Measurements from ENCODE around the gene TNFRSF8. TPM values are rescaled to one million over a fixed set of nuclear protein-coding genes. Genes with fewer than 3 reads are reported as not detected.

TNFRSF8 gene
- total and polyA plus RNA-seq, 2 donors (not counting 1 experiment from before 2014, with no cell fraction given), result 0.05 TPM; not detected in 1

- peak in 1 of 2 donors; percentile 74 for DNase-seq (ENCODE audit: low read depth in 2 of 2)
- no peak overlapping the region for H2AFZ ChIP-seq (ENCODE audit: low read length)
- no peak overlapping the region for H3K9ac ChIP-seq (ENCODE audit: insufficient read depth, low read length)
- no peaks in the 10 kb centered on the region for H4K20me1 ChIP-seq (ENCODE audit: control insufficient read depth, extremely low read depth, insufficient read depth, low read length)
- H3K4me2 ChIP-seq (ENCODE audit: extremely low read depth, insufficient read depth, low read length), result no peak overlapping the region
- no peaks in the 10 kb centered on the region for H3K9me3 ChIP-seq (ENCODE audit: control insufficient read depth, insufficient read depth, low read depth, low read length)
- no peak overlapping the region for H3K4me3 ChIP-seq (replicated peaks in 1 of 4; ENCODE audit: control extremely low read depth in 1 of 4, insufficient read depth in 1 of 4, low read depth in 3 of 4, low read length in 4 of 4)
- no peak for TF ChIP-seq EZH2 (IDR thresholded peaks at IDR 0.05; ENCODE audit: low read length, missing control alignments)
- no peak for TF ChIP-seq CTCF (conservative IDR thresholded peaks at IDR 0.05 in 1 of 2, IDR thresholded peaks at IDR 0.05 in 1 of 2; ENCODE audit: low read depth in 1 of 2, low read length in 2 of 2)
- peaks cover 6% of the 10 kb centered on the region for H3K4me1 ChIP-seq (ENCODE audit: control insufficient read depth, extremely low read depth, insufficient read depth, low read length)
- H3K27me3 ChIP-seq (ENCODE audit: control insufficient read depth, insufficient read depth, low read length), result no peaks in the 10 kb centered on the region
- no peak overlapping the region for H3K27ac ChIP-seq (ENCODE audit: insufficient read depth, low read length)
- H3K79me2 ChIP-seq (ENCODE audit: control insufficient read depth, insufficient read depth, low read length), result no peaks in the 10 kb centered on the region
- no peaks in the 10 kb centered on the region for H3K36me3 ChIP-seq (ENCODE audit: control insufficient read depth, insufficient read depth, low read length)
Observed at GRCh38 chr1:12138196-12139168, 75.4 kb downstream of the TNFRSF8 start.

- Histone ChIP-seq H3K4me2 (ENCODE audit: extremely low read depth, insufficient read depth, low read length) (no peak overlapping the region), H3K27me3 (ENCODE audit: control insufficient read depth, insufficient read depth, low read length) (no peaks in the 10 kb centered on the region)
Observed at GRCh38 chr1:12140016-12140415, 76.9 kb downstream of the TNFRSF8 start.

GRCh38 chr1:12140515-12141162 is 77.5 kb downstream of the TNFRSF8 start:
- no peaks in the 10 kb centered on the region for H3K27me3 ChIP-seq (ENCODE audit: control insufficient read depth, insufficient read depth, low read length)
- peaks cover 12% of the 10 kb centered on the region for H3K4me1 ChIP-seq (ENCODE audit: control insufficient read depth, extremely low read depth, insufficient read depth, low read length)
- H3K79me2 ChIP-seq (ENCODE audit: control insufficient read depth, insufficient read depth, low read length), result no peaks in the 10 kb centered on the region
- H3K27ac ChIP-seq (ENCODE audit: insufficient read depth, low read length), result no peak overlapping the region
- H3K36me3 ChIP-seq (ENCODE audit: control insufficient read depth, insufficient read depth, low read length), result no peaks in the 10 kb centered on the region
- H3K4me2 ChIP-seq (ENCODE audit: extremely low read depth, insufficient read depth, low read length), result no peak overlapping the region
- no peak for DNase-seq (ENCODE audit: low read depth in 2 of 2)
- H2AFZ ChIP-seq (ENCODE audit: low read length), result no peak overlapping the region
- no peak overlapping the region for H3K4me3 ChIP-seq (replicated peaks in 1 of 4; ENCODE audit: control extremely low read depth in 1 of 4, insufficient read depth in 1 of 4, low read depth in 3 of 4, low read length in 4 of 4)
- H4K20me1 ChIP-seq (ENCODE audit: control insufficient read depth, extremely low read depth, insufficient read depth, low read length), result no peaks in the 10 kb centered on the region
- TF ChIP-seq CTCF (conservative IDR thresholded peaks at IDR 0.05 in 1 of 2, IDR thresholded peaks at IDR 0.05 in 1 of 2; ENCODE audit: low read depth in 1 of 2, low read length in 2 of 2) (no peak), EZH2 (IDR thresholded peaks at IDR 0.05; ENCODE audit: low read length, missing control alignments) (no peak)
- H3K9me3 ChIP-seq (ENCODE audit: control insufficient read depth, insufficient read depth, low read depth, low read length), result no peaks in the 10 kb centered on the region
- H3K9ac ChIP-seq (ENCODE audit: insufficient read depth, low read length), result no peak overlapping the region

More at GRCh38 chr1:12140016-12140415, 76.9 kb downstream of the TNFRSF8 start:
- Histone ChIP-seq H4K20me1 (ENCODE audit: control insufficient read depth, extremely low read depth, insufficient read depth, low read length) (no peaks in the 10 kb centered on the region), H3K27ac (ENCODE audit: insufficient read depth, low read length) (no peak overlapping the region), H3K9me3 (ENCODE audit: control insufficient read depth, insufficient read depth, low read depth, low read length) (no peaks in the 10 kb centered on the region), H3K9ac (ENCODE audit: insufficient read depth, low read length) (no peak overlapping the region), H3K4me3 (replicated peaks in 1 of 4; ENCODE audit: control extremely low read depth in 1 of 4, insufficient read depth in 1 of 4, low read depth in 3 of 4, low read length in 4 of 4) (no peak overlapping the region), H3K4me1 (ENCODE audit: control insufficient read depth, extremely low read depth, insufficient read depth, low read length) (peaks cover 12% of the 10 kb centered on the region), H3K36me3 (ENCODE audit: control insufficient read depth, insufficient read depth, low read length) (no peaks in the 10 kb centered on the region), H3K79me2 (ENCODE audit: control insufficient read depth, insufficient read depth, low read length) (no peaks in the 10 kb centered on the region), H2AFZ (ENCODE audit: low read length) (no peak overlapping the region)
- DNase-seq (ENCODE audit: low read depth in 2 of 2), result no peak
- no peak for TF ChIP-seq EZH2 (IDR thresholded peaks at IDR 0.05; ENCODE audit: low read length, missing control alignments)
